GM12891 (cell line): ENCODE data around the gene ADCY2.

Experiments
- PAX5 ChIP-seq: IDR thresholded peaks from 2 replicates; pipeline ENCODE4 v1.6.1; 2011; ENCODE audit warnings: low read length, moderate library complexity, mild to moderate bottlenecking; ENCODE audit not compliant: insufficient read depth, severe bottlenecking
- POLR2A ChIP-seq: IDR thresholded peaks from 2 replicates; pipeline ENCODE4 v1.6.1; 2011; ENCODE audit warnings: low read depth, low read length, control low read depth
- POLR2AphosphoS5 ChIP-seq: IDR thresholded peaks from 2 replicates; pipeline ENCODE4 v1.6.1; 2011; ENCODE audit warnings: low read depth, low read length, control low read depth
- TAF1 ChIP-seq: IDR thresholded peaks from 2 replicates; pipeline ENCODE4 v1.6.1; 2011; ENCODE audit warnings: low read depth, low read length, control low read depth

- TF ChIP-seq POLR2A (no peak), TAF1 (no peak), PAX5 (no peak), POLR2AphosphoS5 (no peak)
Measured at GRCh38 chr5:7793895-7794294, 398.0 kb downstream of the ADCY2 start.
